HepG2 (cell line): ENCODE data around the gene COMMD2. TPM values are rescaled to one million over a fixed set of nuclear protein-coding genes. Genes with fewer than 3 reads are reported as not detected.

Source experiments
- ATRX ChIP-seq: sonication (generic); formaldehyde crosslinking; IDR thresholded peaks from 2 replicates; pipeline ENCODE4 v1.4.0; 2020; ENCODE audit warnings: missing genetic modification reagents, borderline replicate concordance
- BCL6 ChIP-seq: IDR thresholded peaks from 2 replicates; pipeline ENCODE4 v1.6.1; 2016; ENCODE audit warnings: missing genetic modification reagents, missing compliant biosample characterization
- BRD4 ChIP-seq: sonication (generic); formaldehyde crosslinking; IDR thresholded peaks from 2 replicates; pipeline ENCODE4 v1.4.0; 2020; ENCODE audit warnings: missing genetic modification reagents
- FOXA3 ChIP-seq: IDR thresholded peaks from 2 replicates; pipeline ENCODE4 v1.6.1; 2016; ENCODE audit warnings: missing genetic modification reagents, missing compliant biosample characterization
- FOXK2 ChIP-seq: fragments of 450-650 bp; IDR thresholded peaks from 2 replicates; pipeline ENCODE4 v1.6.1; 2016
- NCOA1 ChIP-seq: sonication (generic); formaldehyde crosslinking; IDR thresholded peaks from 2 replicates; pipeline ENCODE4 v1.9.0; 2021; ENCODE audit warnings: missing genetic modification reagents
- PHF20 ChIP-seq: sonication (generic); formaldehyde crosslinking; IDR thresholded peaks from 2 replicates; pipeline ENCODE4 v1.5.0; 2020; ENCODE audit warnings: mild to moderate bottlenecking, missing genetic modification reagents
- POGK ChIP-seq: sonication (generic); formaldehyde crosslinking; conservative IDR thresholded peaks from 2 replicates; pipeline ENCODE4 v1.8.0; 2022; ENCODE audit warnings: mild to moderate bottlenecking, moderate library complexity, missing genetic modification reagents
- SIN3A ChIP-seq: IDR thresholded peaks from 2 replicates; pipeline ENCODE4 v1.6.1; 2011; ENCODE audit warnings: low read depth, mild to moderate bottlenecking, control low read depth, low read length, borderline replicate concordance
- SNAPC2 ChIP-seq: sonication (generic); formaldehyde crosslinking; IDR thresholded peaks from 2 replicates; pipeline ENCODE4 v1.8.1; 2022; ENCODE audit warnings: mild to moderate bottlenecking, missing genetic modification reagents
- SOX13 ChIP-seq, 3 experiments: fragments of 450-650 bp in 1 of 3; sonication (generic) in 1 of 3; formaldehyde crosslinking in 1 of 3; IDR thresholded peaks in 2 of 3; conservative IDR thresholded peaks in 1 of 3; 2 replicates each; pipeline versions ENCODE4 v1.5.0 to v1.6.1; 2016 to 2020; ENCODE audit warnings: antibody characterized with exemption in 1 of 3, mild to moderate bottlenecking in 1 of 3, missing compliant biosample characterization in 1 of 3, missing genetic modification reagents in 1 of 3, moderate library complexity in 1 of 3
- TEF ChIP-seq: sonication (generic); formaldehyde crosslinking; IDR thresholded peaks from 2 replicates; pipeline ENCODE4 v1.5.0; 2020; ENCODE audit warnings: missing genetic modification reagents
- ZBTB7A ChIP-seq: sonication (generic); formaldehyde crosslinking; IDR thresholded peaks from 2 replicates; pipeline ENCODE4 v1.8.0; 2022; ENCODE audit warnings: mild to moderate bottlenecking, missing genetic modification reagents
- ZNF546 ChIP-seq: sonication (generic); formaldehyde crosslinking; conservative IDR thresholded peaks from 2 replicates; pipeline ENCODE4 v1.8.1; 2023; ENCODE audit warnings: mild to moderate bottlenecking, missing genetic modification reagents
- polyA plus RNA-seq, 8 experiments: library from polyadenylated mRNA; depleted of rRNA in 3 of 8; stranded (reverse) in 7 of 8; unstranded in 1 of 8; fragments of >200 nt; fragmentation: Illumina TruSeq in 4 of 8; extraction: Trizol in 4 of 8; gene quantifications; 2 replicates each; pipeline versions ENCODE4 v1.2.1 to v1.2.3, GENCODE V29; 2011 to 2016; ENCODE audit warnings: low read depth in 4 of 8, missing spikeins in 1 of 8, mixed read lengths in 1 of 8; ENCODE audit not compliant: insufficient read depth in 1 of 8
- total RNA-seq, 5 experiments: library from RNA; depleted of rRNA; stranded (reverse); fragments of >200 nt; fragmentation: Illumina TruSeq; extraction: Trizol; gene quantifications; 2 replicates each; pipeline ENCODE4 v1.2.3, GENCODE V29; 2016; ENCODE audit warnings: low read depth in 1 of 5
- TF ChIP-seq, protein P1 (sequence below): IDR thresholded peaks from 2 replicates; pipeline ENCODE4 v1.6.1; 2016; ENCODE audit warnings: missing genetic modification reagents, missing compliant biosample characterization
- TF ChIP-seq, protein P2 (sequence below): sonication (generic); formaldehyde crosslinking; IDR thresholded peaks from 2 replicates; pipeline ENCODE4 v1.5.1; 2020; ENCODE audit warnings: missing genetic modification reagents, mild to moderate bottlenecking, borderline replicate concordance

The COMMD2 gene
- total and polyA plus RNA-seq, 2 of the 13 experiments (the other 11 are each of a cell fraction or from before 2014, with no cell fraction given), result 33.0 to 57.6 TPM

DNA sequence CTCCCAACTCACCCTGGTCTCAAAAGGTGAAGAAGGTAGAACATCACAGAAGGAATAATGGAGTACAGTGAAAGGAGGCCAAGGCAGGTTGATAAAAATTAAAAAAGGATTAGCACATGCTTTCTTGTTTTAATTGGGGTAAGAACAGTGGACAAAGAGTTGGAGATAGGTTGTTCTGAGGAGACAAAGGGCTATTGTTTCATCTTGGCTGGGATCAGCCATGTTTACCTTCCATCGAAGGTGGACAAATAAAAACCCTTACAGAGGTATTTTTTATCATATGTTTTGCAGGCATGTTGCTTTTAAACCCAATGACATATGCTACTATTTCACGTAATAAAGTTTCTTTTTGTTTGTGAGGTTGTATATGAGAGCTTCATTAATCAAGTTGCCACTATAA, 12.9 kb downstream of the COMMD2 start (continued):
- TF ChIP-seq POGK (CRISPR knock-in tag), result no peak
- TF ChIP-seq PHF20 (CRISPR knock-in tag), result no peak
- no peak for TF ChIP-seq TEF
- no peak for TF ChIP-seq ZBTB7A
- no peak for TF ChIP-seq SOX13 (IDR thresholded peaks at IDR 0.05)
- TF ChIP-seq SOX13 (CRISPR knock-in tag; conservative IDR thresholded peaks at IDR 0.05 in 1 of 2, IDR thresholded peaks at IDR 0.05 in 1 of 2), result peak in 1 of 2 experiments; percentile 84; a peak in 2 of 4 replicates
- no peak for TF ChIP-seq NCOA1
- TF ChIP-seq FOXA3 (CRISPR knock-in tag), result peak; percentile 72
- peak; percentile 82 for TF ChIP-seq BCL6
- no peak for TF ChIP-seq SIN3A
- no peak for TF ChIP-seq ZNF546 (CRISPR knock-in tag)
- TF ChIP-seq ATRX (CRISPR knock-in tag), result no peak
- TF ChIP-seq, protein P1, sequence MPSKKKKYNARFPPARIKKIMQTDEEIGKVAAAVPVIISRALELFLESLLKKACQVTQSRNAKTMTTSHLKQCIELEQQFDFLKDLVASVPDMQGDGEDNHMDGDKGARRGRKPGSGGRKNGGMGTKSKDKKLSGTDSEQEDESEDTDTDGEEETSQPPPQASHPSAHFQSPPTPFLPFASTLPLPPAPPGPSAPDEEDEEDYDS (CRISPR knock-in tag), result no peak
- TF ChIP-seq BRD4 (CRISPR knock-in tag), result no peak
- TF ChIP-seq, protein P2, sequence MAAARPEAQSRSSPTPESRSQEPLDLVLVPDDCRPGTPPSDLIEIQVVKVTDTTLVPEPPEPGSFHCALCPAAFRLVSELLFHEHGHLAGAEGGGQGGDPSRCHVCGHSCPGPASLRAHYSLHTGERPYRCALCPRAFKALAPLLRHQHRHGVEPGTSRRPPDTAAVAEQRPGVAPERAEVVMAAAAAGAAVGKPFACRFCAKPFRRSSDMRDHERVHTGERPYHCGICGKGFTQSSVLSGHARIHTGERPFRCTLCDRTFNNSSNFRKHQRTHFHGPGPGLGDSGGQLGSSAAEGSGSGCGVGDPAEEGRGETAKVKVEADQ, result no peak
- no peak for TF ChIP-seq SNAPC2 (CRISPR knock-in tag)
- 0 out of 2 replicates have a peak, but pooled peaks have one; percentile 22 for TF ChIP-seq FOXK2
